GM12878 (cell line): Measurements from ENCODE around the gene SUSD6. TPM values are rescaled to one million over a fixed set of nuclear protein-coding genes. Genes with fewer than 3 reads are reported as not detected.

ENCODE experiments used
- ATAC-seq: fragments of 200-7000 bp; cut with Tn5 transposase; 3 replicates; pipeline ENCODE4 v1.9.1; 2020; ENCODE audit warnings: mild to moderate bottlenecking, moderate library complexity
- BruUV-seq: library from RNA; stranded (reverse); fragments of 400-500 nt; replicated peaks from 2 replicates; lab custom pipeline; 2021; lab: Mats Ljungman, UMichigan
- CTCF ChIA-PET: fragments of 300-600 bp; sonication (Branson Sonifier 250); formaldehyde crosslinking; extraction: SDS; loops from one replicate; lab custom pipeline; 2021; ENCODE audit warnings: inconsistent platforms; lab: Yijun Ruan, JAX
- POLR2A ChIA-PET: fragments of 350-600 bp; formaldehyde crosslinking; extraction: SDS; loops from one replicate; lab custom pipeline; 2021; ENCODE audit warnings: inconsistent platforms; lab: Charles Lee
- RAD21 ChIA-PET: fragments of 300-600 bp; sonication (Branson Sonifier 250); formaldehyde crosslinking; loops from one replicate; lab custom pipeline; 2023; ENCODE audit warnings: antibody characterized with exemption; ENCODE audit not compliant: unreplicated experiment; lab: Charles Lee
- SMC1A ChIA-PET: fragments of 300-600 bp; sonication (Branson Sonifier 250); formaldehyde crosslinking; loops from one replicate; lab custom pipeline; 2023; ENCODE audit not compliant: unreplicated experiment, uncharacterized antibody; lab: Charles Lee
- DNase-seq: peaks from one replicate; pipeline ENCODE4 v3.0.0-alpha.2; 2011; ENCODE audit warnings: low read depth, low spot score
- FAIRE-seq: peaks from 3 replicates; lab custom pipeline; 2011; peaks lifted over from hg19 to GRCh38; lab: Jason Lieb, UNC
- H2AFZ ChIP-seq: 2 replicates; pipeline ENCODE4 v1.6.0; 2011; ENCODE audit warnings: low read depth, low read length, control low read depth; ENCODE audit not compliant: control insufficient read depth
- H3K27ac ChIP-seq: 2 replicates; pipeline ENCODE4 v1.5.1; 2011; ENCODE audit warnings: control low read depth; ENCODE audit not compliant: control insufficient read depth, insufficient read depth
- H3K27me3 ChIP-seq, 2 experiments: replicated peaks in 1 of 2; 2 replicates each; pipeline versions ENCODE4 v1.6.0 to v1.6.1; 2011; ENCODE audit warnings: low read length in 1 of 2; ENCODE audit not compliant: control insufficient read depth in 2 of 2, insufficient read depth in 2 of 2
- H3K36me3 ChIP-seq, 2 experiments: 2 replicates each; pipeline ENCODE4 v1.5.1; 2011; ENCODE audit warnings: low read length in 1 of 2; ENCODE audit not compliant: control insufficient read depth in 2 of 2, insufficient read depth in 2 of 2
- H3K4me1 ChIP-seq: 2 replicates; pipeline ENCODE4 v1.6.1; 2011; ENCODE audit warnings: mild to moderate bottlenecking, low read length, moderate library complexity, mixed read lengths; ENCODE audit not compliant: control insufficient read depth, insufficient read depth
- H3K4me2 ChIP-seq: 2 replicates; pipeline ENCODE4 v1.6.0; 2011; ENCODE audit warnings: control low read depth; ENCODE audit not compliant: control insufficient read depth, insufficient read depth
- H3K4me3 ChIP-seq: fragments of 200-600 bp; sonication (generic); 2 replicates; pipeline ENCODE4 v1.5.1; 2016
- H3K79me2 ChIP-seq: 2 replicates; pipeline ENCODE4 v1.6.0; 2011; ENCODE audit warnings: low read length; ENCODE audit not compliant: control insufficient read depth, insufficient read depth
- H3K9ac ChIP-seq: 2 replicates; pipeline ENCODE4 v1.8.0; 2011; ENCODE audit warnings: low read length, control low read depth, mixed read lengths; ENCODE audit not compliant: control insufficient read depth, insufficient read depth
- H3K9me3 ChIP-seq: replicated peaks from 3 replicates; pipeline ENCODE4 v1.5.1; 2011; ENCODE audit warnings: mild to moderate bottlenecking, low read length; ENCODE audit not compliant: control insufficient read depth, insufficient read depth
- H4K20me1 ChIP-seq: 2 replicates; pipeline ENCODE4 v1.6.0; 2011; ENCODE audit not compliant: control insufficient read depth, insufficient read depth
- ASH2L ChIP-seq: fragments of 300-600, 200-600 bp; sonication (generic); IDR thresholded peaks from 2 replicates; pipeline ENCODE4 v1.6.1; 2017; ENCODE audit warnings: low read depth, mild to moderate bottlenecking, borderline replicate concordance
- CBX3 ChIP-seq: fragments of 200-600 bp; sonication (generic); IDR thresholded peaks from 2 replicates; pipeline ENCODE4 v1.6.1; 2016; ENCODE audit warnings: low read depth, borderline replicate concordance
- CHD2 ChIP-seq: IDR thresholded peaks from 2 replicates; pipeline ENCODE4 v1.6.1; 2011; ENCODE audit warnings: low read depth, low read length, improper control_type of control experiment, borderline replicate concordance
- IKZF1 ChIP-seq: fragments of 450-650 bp; conservative IDR thresholded peaks from 2 replicates; pipeline ENCODE4 v1.6.1; 2017; ENCODE audit warnings: antibody characterized with exemption, mild to moderate bottlenecking
- LARP7 ChIP-seq: fragments of 450-650 bp; IDR thresholded peaks from 2 replicates; pipeline ENCODE4 v1.6.1; 2017; ENCODE audit warnings: mild to moderate bottlenecking
- NRF1 ChIP-seq: conservative IDR thresholded peaks from 2 replicates; pipeline ENCODE4 v1.6.1; 2011; ENCODE audit warnings: mild to moderate bottlenecking, low read depth, low read length, improper control_type of control experiment
- RELA ChIP-seq: fragments of 450-650 bp; IDR thresholded peaks from 2 replicates; pipeline ENCODE4 v1.8.0; 2014; ENCODE audit warnings: borderline replicate concordance; ENCODE audit not compliant: partially characterized antibody
- SIN3A ChIP-seq: IDR thresholded peaks from 2 replicates; pipeline ENCODE4 v1.6.1; 2012; ENCODE audit warnings: low read depth, low read length, improper control_type of control experiment
- SREBF1 ChIP-seq: IDR thresholded peaks from 2 replicates; pipeline ENCODE4 v1.6.1; 2012; ENCODE audit warnings: mild to moderate bottlenecking, low read length
- SRF ChIP-seq, 2 experiments: IDR thresholded peaks; 2 replicates each; pipeline ENCODE4 v1.6.1; 2011; ENCODE audit warnings: low read depth in 2 of 2, low read length in 2 of 2, mild to moderate bottlenecking in 1 of 2, moderate library complexity in 1 of 2
- SUPT20H ChIP-seq: IDR thresholded peaks from 2 replicates; pipeline ENCODE4 v1.6.1; 2011; ENCODE audit warnings: low read depth, mild to moderate bottlenecking, low read length, moderate library complexity, borderline replicate concordance; ENCODE audit not compliant: control insufficient read depth
- TCF7 ChIP-seq: IDR thresholded peaks from 2 replicates; pipeline ENCODE4 v1.6.1; 2014; ENCODE audit warnings: antibody characterized with exemption, borderline replicate concordance
- ZBED1 ChIP-seq: IDR thresholded peaks from 2 replicates; pipeline ENCODE4 v1.6.1; 2016; ENCODE audit warnings: borderline replicate concordance
- ZNF274 ChIP-seq: IDR thresholded peaks from one replicate; pipeline ENCODE4 v1.8.0; 2011; ENCODE audit not compliant: insufficient read length, insufficient read depth
- ZNF622 ChIP-seq: fragments of 450-650 bp; IDR thresholded peaks from 2 replicates; pipeline ENCODE4 v1.6.1; 2017; ENCODE audit warnings: mild to moderate bottlenecking, inconsistent platforms
- WGBS: methylation state at CpG from one replicate; pipeline ENCODE4 v1.1.6; 2016; ENCODE audit warnings: low lambda C conversion rate; ENCODE audit not compliant: insufficient replicate concordance, insufficient coverage; ENCODE audit errors: missing lambda C conversion rate; 5-methylcytosine and 5-hydroxymethylcytosine counted together
- in situ Hi-C: fragments of 300-500 bp; cut with MboI; formaldehyde crosslinking; loops from 9 replicates; pipeline ENCODE4 v1.14.3; 2018; ENCODE audit warnings: mixed read lengths
- intact Hi-C: fragments of 100-400 bp; cut with micrococcal nuclease; formaldehyde crosslinking; loops from one replicate; pipeline ENCODE4 v1.14.2; 2022; ENCODE audit not compliant: unreplicated experiment
- polyA plus RNA-seq, 11 experiments: library from polyadenylated mRNA; depleted of rRNA in 4 of 11; unstranded in 6 of 11; stranded (reverse) in 5 of 11; fragments of >200 nt; fragmentation: Nextera tagmentation in 4 of 11; fragmentation: Illumina TruSeq in 1 of 11; extraction: Ambion mirVana in 4 of 11; extraction: Trizol in 1 of 11; gene quantifications; 1 replicate in 1 of 11; 2 replicates in 10 of 11; pipeline versions ENCODE4 v1.2.1 to v1.2.3, GENCODE V29; 2011 to 2016; ENCODE audit warnings: inconsistent platforms in 2 of 11, missing spikeins in 2 of 11, low read depth in 1 of 11
- total RNA-seq, 4 experiments: library from RNA; depleted of rRNA in 3 of 4; stranded (reverse); fragments of >200 nt in 3 of 4; fragmentation: Illumina TruSeq in 1 of 4; extraction: Trizol in 1 of 4; gene quantifications; 2 replicates each; pipeline versions ENCODE4 v1.2.1 to v1.2.3, GENCODE V29; 2013 to 2021
- TF ChIP-seq, protein P1 (sequence below): fragments of 450-650 bp; IDR thresholded peaks from 2 replicates; pipeline ENCODE4 v1.6.1; 2016; ENCODE audit warnings: mild to moderate bottlenecking
- TF ChIP-seq, protein P2 (sequence below): fragments of 450-650 bp; IDR thresholded peaks from 2 replicates; pipeline ENCODE4 v1.6.1; 2017; ENCODE audit warnings: mild to moderate bottlenecking
- TF ChIP-seq, protein P3 (sequence below): IDR thresholded peaks from 2 replicates; pipeline ENCODE4 v1.6.1; 2012; ENCODE audit warnings: mild to moderate bottlenecking, low read depth, low read length

SUSD6 gene
- total and polyA plus RNA-seq, 10 of the 15 experiments (the other 5 are each of a cell fraction or from before 2014, with no cell fraction given): 6.6 to 39.8 (median 20.2) TPM

DNA sequence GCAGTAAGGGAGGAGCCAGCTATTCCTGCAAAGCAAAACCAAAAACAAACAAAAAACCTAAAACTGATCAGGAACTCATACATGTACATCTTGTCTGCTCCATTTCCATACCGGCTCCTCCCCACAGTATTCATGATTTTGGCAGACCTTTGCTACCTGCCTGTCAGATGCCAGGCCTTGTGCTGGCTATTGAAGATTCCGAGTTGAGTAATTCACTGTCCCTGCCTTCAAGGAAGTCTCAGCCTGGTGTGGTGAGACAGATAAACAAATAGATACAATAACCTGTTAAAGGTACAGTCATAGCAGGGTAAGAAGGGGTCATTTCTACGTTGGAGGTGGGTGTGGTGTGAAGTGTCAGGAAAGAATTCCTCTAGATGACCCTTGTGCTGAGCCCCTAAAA is 42.7 kb downstream of the SUSD6 start:
- BruUV-seq: no TSS peak
- H4K20me1 ChIP-seq: peaks cover 3% of the 10 kb centered on the region; the same call in 1 of the 2 replicates
- no peak overlapping the region for H3K9ac ChIP-seq
- FAIRE-seq (no peak), ATAC-seq (no peak), DNase-seq (no peak)
- no peak overlapping the region for H3K27ac ChIP-seq
- CTCF ChIA-PET: interaction anchor here (0.5 to 3.2 kb wide), 3 partner anchors 23 to 49 kb away, joined by 3 to 11 read pairs (median 6); no protein-coding TSS in a partner anchor
- H3K36me3 ChIP-seq: peaks cover 4 to 5% of the 10 kb centered on the region in 2 experiments; a peak in 3 of 4 replicates
- H3K4me1 ChIP-seq: peaks cover 50% of the 10 kb centered on the region
- no peak overlapping the region for H3K4me2 ChIP-seq
- peaks cover 92% of the 10 kb centered on the region for H3K79me2 ChIP-seq
- H3K27me3 ChIP-seq: no peaks in the 10 kb centered on the region
- intact Hi-C loops (no loop called here), in situ Hi-C loops (no loop called here)
- SMC1A ChIA-PET: interaction anchor here (0.6 to 11.9 kb wide), 6 partner anchors 19 to 989 kb away, joined by 4 to 336 read pairs (median 10); no protein-coding TSS in a partner anchor
- POLR2A ChIA-PET: interaction anchor here (1.0 to 9.8 kb wide), 4 partner anchors 17 to 42 kb away, joined by 3 to 88 read pairs (median 8); partner anchors contain the start of gene SUSD6
- H2AFZ ChIP-seq: no peak overlapping the region
- RAD21 ChIA-PET: interaction anchor here (0.9 to 3.3 kb wide), 4 partner anchors 16 to 26 kb away, joined by 3 to 13 read pairs (median 8); no protein-coding TSS in a partner anchor
- H3K9me3 ChIP-seq: no peaks in the 10 kb centered on the region
- H3K4me3 ChIP-seq: no peak overlapping the region
- 84% methylated on average over 3 of the region's 3 CpGs for WGBS
- TF ChIP-seq ZBED1 (no peak), SUPT20H (no peak), ASH2L (no peak), CHD2 (no peak), CBX3 (no peak), LARP7 (no peak), NRF1 (no peak), ZNF622 (no peak), SREBF1 (no peak), RELA (no peak), SIN3A (no peak), TCF7 (no peak), SRF (IDR thresholded peaks at IDR 0.05; ENCODE audit: low read depth in 2 of 2, low read length in 2 of 2) (no peak), IKZF1 (no peak), ZNF274 (no peak)
- TF ChIP-seq, protein P1, sequence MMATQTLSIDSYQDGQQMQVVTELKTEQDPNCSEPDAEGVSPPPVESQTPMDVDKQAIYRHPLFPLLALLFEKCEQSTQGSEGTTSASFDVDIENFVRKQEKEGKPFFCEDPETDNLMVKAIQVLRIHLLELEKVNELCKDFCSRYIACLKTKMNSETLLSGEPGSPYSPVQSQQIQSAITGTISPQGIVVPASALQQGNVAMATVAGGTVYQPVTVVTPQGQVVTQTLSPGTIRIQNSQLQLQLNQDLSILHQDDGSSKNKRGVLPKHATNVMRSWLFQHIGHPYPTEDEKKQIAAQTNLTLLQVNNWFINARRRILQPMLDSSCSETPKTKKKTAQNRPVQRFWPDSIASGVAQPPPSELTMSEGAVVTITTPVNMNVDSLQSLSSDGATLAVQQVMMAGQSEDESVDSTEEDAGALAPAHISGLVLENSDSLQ: no peak
- TF ChIP-seq, protein P2, sequence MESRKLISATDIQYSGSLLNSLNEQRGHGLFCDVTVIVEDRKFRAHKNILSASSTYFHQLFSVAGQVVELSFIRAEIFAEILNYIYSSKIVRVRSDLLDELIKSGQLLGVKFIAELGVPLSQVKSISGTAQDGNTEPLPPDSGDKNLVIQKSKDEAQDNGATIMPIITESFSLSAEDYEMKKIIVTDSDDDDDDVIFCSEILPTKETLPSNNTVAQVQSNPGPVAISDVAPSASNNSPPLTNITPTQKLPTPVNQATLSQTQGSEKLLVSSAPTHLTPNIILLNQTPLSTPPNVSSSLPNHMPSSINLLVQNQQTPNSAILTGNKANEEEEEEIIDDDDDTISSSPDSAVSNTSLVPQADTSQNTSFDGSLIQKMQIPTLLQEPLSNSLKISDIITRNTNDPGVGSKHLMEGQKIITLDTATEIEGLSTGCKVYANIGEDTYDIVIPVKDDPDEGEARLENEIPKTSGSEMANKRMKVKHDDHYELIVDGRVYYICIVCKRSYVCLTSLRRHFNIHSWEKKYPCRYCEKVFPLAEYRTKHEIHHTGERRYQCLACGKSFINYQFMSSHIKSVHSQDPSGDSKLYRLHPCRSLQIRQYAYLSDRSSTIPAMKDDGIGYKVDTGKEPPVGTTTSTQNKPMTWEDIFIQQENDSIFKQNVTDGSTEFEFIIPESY: no peak
- TF ChIP-seq, protein P3, sequence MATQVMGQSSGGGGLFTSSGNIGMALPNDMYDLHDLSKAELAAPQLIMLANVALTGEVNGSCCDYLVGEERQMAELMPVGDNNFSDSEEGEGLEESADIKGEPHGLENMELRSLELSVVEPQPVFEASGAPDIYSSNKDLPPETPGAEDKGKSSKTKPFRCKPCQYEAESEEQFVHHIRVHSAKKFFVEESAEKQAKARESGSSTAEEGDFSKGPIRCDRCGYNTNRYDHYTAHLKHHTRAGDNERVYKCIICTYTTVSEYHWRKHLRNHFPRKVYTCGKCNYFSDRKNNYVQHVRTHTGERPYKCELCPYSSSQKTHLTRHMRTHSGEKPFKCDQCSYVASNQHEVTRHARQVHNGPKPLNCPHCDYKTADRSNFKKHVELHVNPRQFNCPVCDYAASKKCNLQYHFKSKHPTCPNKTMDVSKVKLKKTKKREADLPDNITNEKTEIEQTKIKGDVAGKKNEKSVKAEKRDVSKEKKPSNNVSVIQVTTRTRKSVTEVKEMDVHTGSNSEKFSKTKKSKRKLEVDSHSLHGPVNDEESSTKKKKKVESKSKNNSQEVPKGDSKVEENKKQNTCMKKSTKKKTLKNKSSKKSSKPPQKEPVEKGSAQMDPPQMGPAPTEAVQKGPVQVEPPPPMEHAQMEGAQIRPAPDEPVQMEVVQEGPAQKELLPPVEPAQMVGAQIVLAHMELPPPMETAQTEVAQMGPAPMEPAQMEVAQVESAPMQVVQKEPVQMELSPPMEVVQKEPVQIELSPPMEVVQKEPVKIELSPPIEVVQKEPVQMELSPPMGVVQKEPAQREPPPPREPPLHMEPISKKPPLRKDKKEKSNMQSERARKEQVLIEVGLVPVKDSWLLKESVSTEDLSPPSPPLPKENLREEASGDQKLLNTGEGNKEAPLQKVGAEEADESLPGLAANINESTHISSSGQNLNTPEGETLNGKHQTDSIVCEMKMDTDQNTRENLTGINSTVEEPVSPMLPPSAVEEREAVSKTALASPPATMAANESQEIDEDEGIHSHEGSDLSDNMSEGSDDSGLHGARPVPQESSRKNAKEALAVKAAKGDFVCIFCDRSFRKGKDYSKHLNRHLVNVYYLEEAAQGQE: no peak
